ENCODE results near the gene PHIP. TPM values are rescaled to one million over a fixed set of nuclear protein-coding genes. Genes with fewer than 3 reads are reported as not detected.

PHIP gene
- total RNA-seq, 1 experiment from 2014 or later, result 22.6 TPM

- ChIA-PET RAD21 (ENCODE audit: low non-redundant PET in 1 of 2, low total read pairs in 2 of 2, uncharacterized antibody in 2 of 2, unreplicated experiment in 2 of 2) (no interaction called here), CTCF (no interaction called here), POLR2A (no interaction called here)
- peaks cover 72% of the 10 kb centered on the region for H3K79me2 ChIP-seq (ENCODE audit: insufficient read depth, low read length)
- BruUV-seq (replicated peaks), result no TSS peak
- no peak for TF ChIP-seq EZH2 (IDR thresholded peaks at IDR 0.05)
- no peak for TF ChIP-seq YY1 (IDR thresholded peaks at IDR 0.05; ENCODE audit: extremely low read depth, insufficient replicate concordance, low read depth, low read length)
- TF ChIP-seq MAX (IDR thresholded peaks at IDR 0.05), result no peak
- TF ChIP-seq POLR2A (IDR thresholded peaks at IDR 0.05; ENCODE audit: borderline replicate concordance, extremely low read depth, insufficient read depth, insufficient read length), result no peak
- TF ChIP-seq, protein P1, sequence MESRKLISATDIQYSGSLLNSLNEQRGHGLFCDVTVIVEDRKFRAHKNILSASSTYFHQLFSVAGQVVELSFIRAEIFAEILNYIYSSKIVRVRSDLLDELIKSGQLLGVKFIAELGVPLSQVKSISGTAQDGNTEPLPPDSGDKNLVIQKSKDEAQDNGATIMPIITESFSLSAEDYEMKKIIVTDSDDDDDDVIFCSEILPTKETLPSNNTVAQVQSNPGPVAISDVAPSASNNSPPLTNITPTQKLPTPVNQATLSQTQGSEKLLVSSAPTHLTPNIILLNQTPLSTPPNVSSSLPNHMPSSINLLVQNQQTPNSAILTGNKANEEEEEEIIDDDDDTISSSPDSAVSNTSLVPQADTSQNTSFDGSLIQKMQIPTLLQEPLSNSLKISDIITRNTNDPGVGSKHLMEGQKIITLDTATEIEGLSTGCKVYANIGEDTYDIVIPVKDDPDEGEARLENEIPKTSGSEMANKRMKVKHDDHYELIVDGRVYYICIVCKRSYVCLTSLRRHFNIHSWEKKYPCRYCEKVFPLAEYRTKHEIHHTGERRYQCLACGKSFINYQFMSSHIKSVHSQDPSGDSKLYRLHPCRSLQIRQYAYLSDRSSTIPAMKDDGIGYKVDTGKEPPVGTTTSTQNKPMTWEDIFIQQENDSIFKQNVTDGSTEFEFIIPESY (IDR thresholded peaks at IDR 0.05; ENCODE audit: extremely low read depth, insufficient replicate concordance, low read length), result no peak
- TF ChIP-seq POLR2AphosphoS5 (IDR thresholded peaks at IDR 0.05; ENCODE audit: low read depth, low read length), result no peak
- TF ChIP-seq JUND (IDR thresholded peaks at IDR 0.05), result no peak
- no peak for TF ChIP-seq ELF1 (IDR thresholded peaks at IDR 0.05; ENCODE audit: borderline replicate concordance, low read depth)
- no peak for TF ChIP-seq FOSL1 (IDR thresholded peaks at IDR 0.05; ENCODE audit: low read depth)
- TF ChIP-seq SIN3A (IDR thresholded peaks at IDR 0.05; ENCODE audit: low read depth), result no peak
- TF ChIP-seq SRF (IDR thresholded peaks at IDR 0.05; ENCODE audit: low read depth), result no peak
- TF ChIP-seq, protein P2, sequence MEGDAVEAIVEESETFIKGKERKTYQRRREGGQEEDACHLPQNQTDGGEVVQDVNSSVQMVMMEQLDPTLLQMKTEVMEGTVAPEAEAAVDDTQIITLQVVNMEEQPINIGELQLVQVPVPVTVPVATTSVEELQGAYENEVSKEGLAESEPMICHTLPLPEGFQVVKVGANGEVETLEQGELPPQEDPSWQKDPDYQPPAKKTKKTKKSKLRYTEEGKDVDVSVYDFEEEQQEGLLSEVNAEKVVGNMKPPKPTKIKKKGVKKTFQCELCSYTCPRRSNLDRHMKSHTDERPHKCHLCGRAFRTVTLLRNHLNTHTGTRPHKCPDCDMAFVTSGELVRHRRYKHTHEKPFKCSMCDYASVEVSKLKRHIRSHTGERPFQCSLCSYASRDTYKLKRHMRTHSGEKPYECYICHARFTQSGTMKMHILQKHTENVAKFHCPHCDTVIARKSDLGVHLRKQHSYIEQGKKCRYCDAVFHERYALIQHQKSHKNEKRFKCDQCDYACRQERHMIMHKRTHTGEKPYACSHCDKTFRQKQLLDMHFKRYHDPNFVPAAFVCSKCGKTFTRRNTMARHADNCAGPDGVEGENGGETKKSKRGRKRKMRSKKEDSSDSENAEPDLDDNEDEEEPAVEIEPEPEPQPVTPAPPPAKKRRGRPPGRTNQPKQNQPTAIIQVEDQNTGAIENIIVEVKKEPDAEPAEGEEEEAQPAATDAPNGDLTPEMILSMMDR (IDR thresholded peaks at IDR 0.05 in 2 of 3, conservative IDR thresholded peaks at IDR 0.05 in 1 of 3; ENCODE audit: borderline replicate concordance in 1 of 3, insufficient read depth in 1 of 3, low read depth in 2 of 3, low read length in 2 of 3), result no peak
- no peak for TF ChIP-seq EZH2phosphoT487 (IDR thresholded peaks at IDR 0.05; ENCODE audit: borderline replicate concordance)
- TF ChIP-seq CEBPB (IDR thresholded peaks at IDR 0.05; ENCODE audit: low read depth), result no peak
- H3K36me3 ChIP-seq (ENCODE audit: control insufficient read depth in 1 of 2, insufficient read depth in 2 of 2, low read length in 2 of 2), result peaks cover 2 to 8% of the 10 kb centered on the region in 2 experiments; a peak in 3 of 4 replicates
- no peak for ATAC-seq
- no peak overlapping the region for H3K4me3 ChIP-seq (replicated peaks in 1 of 2; ENCODE audit: low read depth in 1 of 2, low read length in 2 of 2)
- no peaks in the 10 kb centered on the region for H3K27me3 ChIP-seq (ENCODE audit: insufficient read depth, low read length)
- H2AFZ ChIP-seq (ENCODE audit: low read depth, low read length, poor library complexity, severe bottlenecking), result no peak overlapping the region
- H3K9ac ChIP-seq (ENCODE audit: low read length), result no peak overlapping the region
- DNase-seq (ENCODE audit: low read depth, low spot score), result no peak
- no peaks in the 10 kb centered on the region for H3K4me1 ChIP-seq (ENCODE audit: control insufficient read depth in 1 of 2, insufficient read depth in 2 of 2, low read length in 2 of 2)
- no peaks in the 10 kb centered on the region for H3K9me2 ChIP-seq (ENCODE audit: insufficient read depth)
- 0 out of 2 replicates have a peak, but pooled peaks cover 4% of the 10 kb centered on the region for H4K20me1 ChIP-seq (ENCODE audit: insufficient read depth)
- H3K27ac ChIP-seq (ENCODE audit: low read depth, low read length), result no peak overlapping the region
- no peaks in the 10 kb centered on the region for H3K9me3 ChIP-seq (ENCODE audit: control insufficient read depth in 1 of 2, insufficient read depth in 1 of 2, low read depth in 1 of 2, low read length in 2 of 2)
- H3K4me2 ChIP-seq (ENCODE audit: low read length), result no peak overlapping the region
- intact Hi-C loops (cut with micrococcal nuclease), result no loop called here
These were observed 15.3 kb downstream of the PHIP start for GRCh38 chr6:79062708-79063107.

Data from HCT116 (cell line).